Colonic mucosa (tissue), 4 donors: ENCODE measurements around the gene H6PD. TPM values are rescaled to one million over a fixed set of nuclear protein-coding genes. Genes with fewer than 3 reads are reported as not detected.

ENCODE experiments used
- DNase-seq: peaks from one replicate; pipeline ENCODE4 v3.0.0-alpha.2; 2020
- H3K27ac ChIP-seq: fragments of 200-600 bp; one replicate; pipeline ENCODE4 v1.8.0; 2021
- H3K27me3 ChIP-seq: fragments of 200-600 bp; one replicate; pipeline ENCODE4 v1.8.0; 2021
- H3K36me3 ChIP-seq: fragments of 200-600 bp; one replicate; pipeline ENCODE4 v1.8.0; 2021
- H3K4me1 ChIP-seq: fragments of 200-600 bp; one replicate; pipeline ENCODE4 v1.8.0; 2021; ENCODE audit warnings: mild to moderate bottlenecking
- H3K4me3 ChIP-seq: fragments of 200-600 bp; one replicate; pipeline ENCODE4 v1.8.0; 2021
- H3K9ac ChIP-seq, 2 donors: one replicate each; pipeline ENCODE4 v1.7.0; 2013; ENCODE audit warnings: control low read depth in 2 of 2, low read depth in 2 of 2, low read length in 2 of 2
- H3K9me3 ChIP-seq: fragments of 200-600 bp; one replicate; pipeline ENCODE4 v1.8.0; 2021
- intact Hi-C: fragments of 100-400 bp; cut with DNase I; formaldehyde crosslinking; loops from one replicate; pipeline ENCODE4 v1.14.1; 2022
- total RNA-seq, 2 donors: library from RNA; stranded (reverse); fragmentation: NEBNext Ultra II Directional in 1 of 2; extraction: Animal tissue kit (Norgen Biotek cat#: 25700) in 1 of 2; gene quantifications; one replicate each; pipeline ENCODE4 v1.2.1, GENCODE V29; 2021
- TF ChIP-seq, protein P1 (sequence below): fragments of 200-600 bp; IDR thresholded peaks from one replicate; pipeline ENCODE4 v1.8.0; 2022; ENCODE audit warnings: antibody characterized with exemption, mild to moderate bottlenecking
- donor health status: healthy.
- donor health status: DM: no; HTN: no; CAD: no.
- donor health status: DM: no; HTN: no; CAD: no.

H6PD gene
- total RNA-seq, 2 donors from 2014 or later = 20.8 to 24.7 TPM

DNA sequence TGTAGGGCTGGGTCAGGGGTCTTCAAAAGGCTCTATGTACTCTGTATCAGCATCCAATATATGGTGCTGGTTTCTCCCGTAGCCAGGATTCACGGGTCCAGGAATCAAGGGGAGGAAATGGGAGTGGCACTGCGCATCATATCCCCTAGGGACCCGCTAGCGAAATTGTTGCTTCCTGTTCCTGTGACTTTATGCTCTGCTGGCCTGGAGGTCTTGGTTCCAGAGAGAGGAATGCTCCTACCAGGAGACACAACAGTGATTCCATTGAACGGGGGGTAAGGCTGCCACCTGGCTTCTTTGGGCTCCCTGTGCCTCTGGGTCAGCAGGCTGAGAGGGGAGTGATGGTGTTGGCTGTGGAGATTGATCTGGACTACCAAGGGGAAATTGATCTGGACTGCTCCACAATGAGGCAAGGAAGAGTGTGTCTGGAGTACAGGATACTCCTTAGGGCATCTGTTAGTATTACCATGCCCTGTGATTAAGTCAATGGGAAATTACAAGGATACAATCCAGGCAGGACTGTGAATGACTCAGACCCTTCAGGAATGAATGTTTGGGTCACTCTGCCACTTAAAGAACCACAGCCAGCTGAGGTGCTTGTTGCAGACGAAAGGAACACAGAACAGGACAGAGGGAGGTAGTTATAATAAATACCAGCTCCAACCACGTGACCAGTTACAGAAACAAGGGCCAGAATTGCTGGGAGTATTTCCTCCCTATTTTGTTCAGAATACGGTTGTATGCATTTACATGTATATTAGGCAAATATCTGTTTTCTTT, 68.4 kb downstream of the H6PD start:
- intact Hi-C loops = no loop called here
- DNase-seq = no peak
- no peak overlapping the region for H3K4me3 ChIP-seq
- peaks cover 20% of the 10 kb centered on the region for H3K4me1 ChIP-seq
- peak overlapping the region; percentile 47 for H3K27ac ChIP-seq
- TF ChIP-seq, protein P1, sequence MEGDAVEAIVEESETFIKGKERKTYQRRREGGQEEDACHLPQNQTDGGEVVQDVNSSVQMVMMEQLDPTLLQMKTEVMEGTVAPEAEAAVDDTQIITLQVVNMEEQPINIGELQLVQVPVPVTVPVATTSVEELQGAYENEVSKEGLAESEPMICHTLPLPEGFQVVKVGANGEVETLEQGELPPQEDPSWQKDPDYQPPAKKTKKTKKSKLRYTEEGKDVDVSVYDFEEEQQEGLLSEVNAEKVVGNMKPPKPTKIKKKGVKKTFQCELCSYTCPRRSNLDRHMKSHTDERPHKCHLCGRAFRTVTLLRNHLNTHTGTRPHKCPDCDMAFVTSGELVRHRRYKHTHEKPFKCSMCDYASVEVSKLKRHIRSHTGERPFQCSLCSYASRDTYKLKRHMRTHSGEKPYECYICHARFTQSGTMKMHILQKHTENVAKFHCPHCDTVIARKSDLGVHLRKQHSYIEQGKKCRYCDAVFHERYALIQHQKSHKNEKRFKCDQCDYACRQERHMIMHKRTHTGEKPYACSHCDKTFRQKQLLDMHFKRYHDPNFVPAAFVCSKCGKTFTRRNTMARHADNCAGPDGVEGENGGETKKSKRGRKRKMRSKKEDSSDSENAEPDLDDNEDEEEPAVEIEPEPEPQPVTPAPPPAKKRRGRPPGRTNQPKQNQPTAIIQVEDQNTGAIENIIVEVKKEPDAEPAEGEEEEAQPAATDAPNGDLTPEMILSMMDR = no peak
- peak overlapping the region in 1 of 2 donors; percentile 48 for H3K9ac ChIP-seq
- no peaks in the 10 kb centered on the region for H3K9me3 ChIP-seq
- no peaks in the 10 kb centered on the region for H3K36me3 ChIP-seq
- no peaks in the 10 kb centered on the region for H3K27me3 ChIP-seq

DNA sequence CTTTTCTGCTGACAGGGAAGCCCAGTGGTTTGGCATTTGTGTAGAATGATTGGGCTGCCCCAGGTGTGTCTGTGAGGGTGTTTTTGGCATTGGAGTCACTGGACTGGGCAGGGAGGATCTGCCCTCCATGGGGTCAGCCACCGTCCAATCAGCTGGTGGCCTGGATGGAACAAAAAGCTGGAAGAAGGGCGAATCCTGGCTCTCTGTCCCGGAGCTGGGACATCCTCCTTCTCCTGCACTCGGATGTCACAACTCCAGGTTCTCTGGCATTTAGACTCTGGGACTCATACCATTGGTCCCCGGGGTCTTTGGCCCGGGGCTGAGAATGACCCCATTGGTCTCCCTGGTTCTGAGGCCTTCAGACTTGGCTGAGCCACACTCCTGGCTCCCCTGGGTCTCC, 69.3 kb downstream of the H6PD start:
- intact Hi-C loops = no loop called here
- TF ChIP-seq, protein P1 = no peak
- Histone ChIP-seq H3K9me3 (no peaks in the 10 kb centered on the region), H3K9ac (no peak overlapping the region), H3K27ac (no peak overlapping the region), H3K27me3 (no peaks in the 10 kb centered on the region), H3K4me3 (no peak overlapping the region), H3K36me3 (no peaks in the 10 kb centered on the region), H3K4me1 (peaks cover 20% of the 10 kb centered on the region)
- no peak for DNase-seq

DNA sequence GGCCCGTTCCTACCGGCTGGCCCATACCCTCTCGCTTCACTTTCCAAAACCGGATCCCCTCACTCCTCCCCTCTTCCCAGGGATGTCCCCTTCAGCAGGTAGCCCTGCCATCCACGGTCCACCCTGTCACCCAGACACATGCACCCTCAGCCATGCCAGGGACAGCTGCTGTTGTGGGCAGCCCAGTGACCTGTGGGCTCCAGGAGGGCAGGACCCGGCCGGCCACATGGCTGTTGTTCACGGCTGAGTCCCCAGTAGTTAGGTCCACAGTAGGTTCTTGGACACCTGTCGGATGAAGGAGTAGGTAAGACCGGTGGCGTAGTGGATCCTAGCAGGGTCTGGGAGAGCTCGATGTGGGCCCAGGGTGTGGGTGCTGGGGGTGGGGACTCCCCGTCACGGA, 70.6 kb downstream of the H6PD start:
- H3K27ac ChIP-seq = no peak overlapping the region
- intact Hi-C loops = no loop called here
- H3K4me1 ChIP-seq = peaks cover 18% of the 10 kb centered on the region
- TF ChIP-seq, protein P1 = no peak
- no peak for DNase-seq
- H3K9me3 ChIP-seq = no peaks in the 10 kb centered on the region
- H3K4me3 ChIP-seq = no peak overlapping the region
- H3K9ac ChIP-seq = no peak overlapping the region
- H3K27me3 ChIP-seq = no peaks in the 10 kb centered on the region
- H3K36me3 ChIP-seq = no peaks in the 10 kb centered on the region

DNA sequence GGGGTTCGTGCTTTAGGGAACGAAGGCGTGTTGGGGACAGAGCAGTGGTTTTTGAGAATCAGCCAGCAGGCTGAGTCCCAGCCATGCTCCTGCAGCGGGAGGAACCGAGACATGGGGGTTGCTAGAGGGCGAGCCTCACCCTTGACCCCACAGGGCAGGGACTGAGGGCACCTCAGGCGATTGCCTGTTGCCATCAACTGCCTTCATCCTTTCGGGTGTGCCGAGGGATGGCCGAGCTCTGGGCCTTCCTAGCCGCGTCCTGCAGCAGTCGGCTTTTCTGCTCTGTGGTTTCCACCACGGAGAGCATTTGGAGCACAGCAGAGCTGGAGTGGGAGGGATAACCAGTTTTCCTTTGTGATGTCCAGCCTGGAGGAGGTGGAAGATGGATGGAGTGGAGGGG, 71.4 kb downstream of the H6PD start:
- Histone ChIP-seq H3K9me3 (no peaks in the 10 kb centered on the region), H3K27ac (no peak overlapping the region), H3K4me1 (peaks cover 12% of the 10 kb centered on the region), H3K4me3 (no peak overlapping the region), H3K36me3 (no peaks in the 10 kb centered on the region), H3K9ac (no peak overlapping the region), H3K27me3 (no peaks in the 10 kb centered on the region)
- TF ChIP-seq, protein P1 = no peak
- DNase-seq = no peak
- intact Hi-C loops = no loop called here

DNA sequence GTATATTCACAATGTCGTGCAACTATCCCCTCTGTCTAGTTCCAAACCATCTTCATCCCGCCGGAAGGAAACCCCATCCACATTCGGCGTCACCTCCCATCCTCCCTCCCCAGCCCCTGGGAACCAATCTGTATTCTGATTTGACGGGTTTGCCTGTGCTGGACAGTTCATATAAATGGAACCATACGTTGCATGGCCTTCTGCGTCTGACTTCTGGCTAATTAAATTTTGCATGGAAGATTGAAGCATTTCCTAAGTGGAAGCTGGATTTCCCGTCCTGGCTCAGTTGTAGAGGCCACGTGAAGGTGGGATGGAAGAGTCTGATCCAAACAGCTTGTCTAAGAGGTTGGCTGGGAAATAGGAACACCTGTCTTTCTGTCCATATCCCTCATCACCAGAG, 72.7 kb downstream of the H6PD start:
- Histone ChIP-seq H3K4me3 (no peak overlapping the region), H3K36me3 (no peaks in the 10 kb centered on the region), H3K9ac (no peak overlapping the region), H3K27me3 (no peaks in the 10 kb centered on the region), H3K4me1 (peaks cover 10% of the 10 kb centered on the region), H3K9me3 (no peaks in the 10 kb centered on the region), H3K27ac (no peak overlapping the region)
- DNase-seq = no peak
- TF ChIP-seq, protein P1 = no peak
- intact Hi-C loops = no loop called here
